Measurements from ENCODE around the gene FXYD1.
A peak's percentile ranks its signal among the peaks of the same experiment; 100 is the strongest.
"Not testable (repeated sequence)": the region's sequence is repeated elsewhere in the genome, so short reads cannot be mapped to it uniquely, and the experiment has no call there.

FXYD1 gene

DNA sequence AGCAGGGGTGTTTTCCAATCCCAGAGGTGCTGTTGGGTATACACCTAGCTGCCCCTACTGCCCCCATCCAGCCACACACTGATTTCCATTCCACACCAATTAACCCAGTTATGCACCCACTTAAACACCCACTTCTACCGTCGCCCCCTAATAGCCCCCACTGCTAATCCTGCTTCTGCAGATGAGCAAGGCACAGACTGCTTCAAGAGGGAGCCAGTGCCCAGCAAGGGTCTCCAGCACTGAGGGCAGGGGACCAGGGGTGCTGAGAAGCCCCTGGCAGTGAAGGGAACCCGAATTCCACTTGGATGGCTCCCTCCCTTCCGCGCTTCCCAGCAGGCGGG, 5.6 kb downstream of the FXYD1 start:
- DNase-seq: no peak

GRCh38 chr19:35144600-35145436, 6.2 kb downstream of the FXYD1 start:
- DNase-seq: no peak

- no peak for DNase-seq
Observed at GRCh38 chr19:35146746-35147459, 8.3 kb downstream of the FXYD1 start.

DNA sequence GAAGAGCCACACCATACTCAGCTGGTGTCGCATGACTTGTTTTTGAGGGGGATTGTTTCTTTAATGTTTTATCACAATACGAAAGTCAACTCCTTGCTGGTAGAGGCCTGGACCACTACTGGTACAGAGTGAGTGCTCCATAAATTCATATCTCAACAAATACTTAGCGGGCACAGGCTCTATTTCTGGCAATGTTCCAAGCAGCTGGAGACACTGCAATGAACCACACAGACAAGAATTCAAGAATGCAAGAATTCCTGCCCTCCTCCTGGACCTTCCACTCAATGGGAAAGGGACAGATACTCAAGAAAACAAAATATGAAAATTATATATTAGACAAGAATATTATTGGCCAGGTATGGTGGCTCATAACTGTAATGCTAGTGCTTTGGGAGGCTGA, 10.8 kb downstream of the FXYD1 start:
- DNase-seq: no peak

DNA sequence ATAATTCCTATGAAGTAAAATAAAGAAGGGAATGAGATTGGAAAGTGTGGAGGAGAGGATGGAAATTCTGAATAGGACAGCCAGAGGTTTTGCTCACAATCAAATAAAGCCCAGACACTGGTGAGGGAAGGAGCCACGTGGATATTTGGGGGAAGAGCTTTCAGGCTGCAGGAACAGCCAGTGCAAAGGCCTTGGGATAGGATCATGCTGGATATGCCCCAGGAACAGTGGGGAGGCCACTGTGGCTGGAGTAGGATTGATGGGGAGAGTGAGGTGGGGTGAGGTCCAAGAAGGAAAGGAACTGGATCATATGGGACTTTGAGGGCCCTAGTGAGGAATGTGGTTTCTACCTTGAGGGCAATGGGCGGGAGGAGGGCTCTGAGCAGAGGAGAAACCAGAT, 11.8 kb downstream of the FXYD1 start:
- DNase-seq: no peak

GRCh38 chr19:35151273-35152065, 12.8 kb downstream of the FXYD1 start:
- no peak for DNase-seq

DNA sequence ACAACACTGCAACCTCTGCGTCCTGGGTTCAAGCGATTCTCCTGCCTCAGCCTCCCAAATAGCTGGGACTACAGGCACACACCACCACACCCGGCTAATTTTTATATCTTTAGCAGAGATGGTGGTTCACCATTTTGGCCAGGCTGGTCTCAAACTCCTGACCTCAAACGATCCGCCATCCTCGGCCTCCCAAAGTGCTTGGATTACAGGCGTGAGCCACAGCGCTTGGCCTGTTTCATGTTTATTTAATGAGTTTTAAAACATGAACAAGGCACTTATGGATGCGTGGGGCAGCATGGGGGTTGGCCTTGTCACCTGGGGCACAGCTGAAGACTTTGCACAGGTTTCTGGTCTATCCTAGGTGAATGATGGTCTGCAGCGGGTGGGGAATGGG, 14.5 kb downstream of the FXYD1 start:
- not testable (repeated sequence) for DNase-seq

DNA sequence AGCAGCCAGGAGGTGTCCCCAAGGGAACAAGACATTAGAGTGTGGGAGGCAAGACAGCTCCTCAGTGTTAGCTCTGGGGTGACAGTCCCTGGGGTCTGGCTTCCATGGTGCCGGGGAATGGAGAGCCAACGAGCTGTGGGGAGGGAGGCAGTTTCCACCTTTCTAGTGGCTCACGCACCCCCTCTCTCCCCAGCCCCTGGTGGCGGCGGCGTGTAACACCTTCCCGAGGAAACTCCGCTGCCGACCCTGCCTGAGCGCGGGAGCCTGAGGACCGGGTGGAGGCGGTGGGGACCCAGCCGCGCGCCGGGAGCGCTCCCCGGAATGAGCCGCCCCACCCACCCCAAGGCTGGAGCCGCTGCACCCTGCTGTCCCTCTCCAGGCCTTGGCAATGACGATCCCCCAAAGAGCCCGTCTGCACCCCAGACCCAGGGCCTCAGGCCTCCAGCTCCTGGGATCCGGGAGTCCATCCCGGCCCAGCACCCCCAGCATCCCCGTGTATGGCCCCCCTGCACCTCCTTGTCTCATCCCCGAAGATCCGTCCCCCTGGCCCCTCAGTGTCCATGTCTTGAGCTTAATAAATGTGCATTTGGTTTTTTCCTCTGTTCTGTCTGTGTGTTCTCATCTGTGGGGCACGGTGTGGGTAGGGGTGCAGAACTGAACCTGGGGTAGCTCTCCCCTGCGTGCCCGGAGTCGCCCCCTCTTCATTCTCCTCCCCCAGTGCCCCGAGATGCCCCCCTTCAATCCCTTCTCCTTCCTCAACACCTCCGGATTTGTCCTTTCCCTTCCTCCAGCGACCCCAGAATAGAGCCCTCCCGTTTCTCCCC, 15.3 kb downstream of the FXYD1 start:
- peak; percentile 63 for DNase-seq

- peak; percentile 81 for DNase-seq
Observed at GRCh38 chr19:35154525-35155406, 16.1 kb downstream of the FXYD1 start, which contains the start of gene FXYD5. FXYD5 (plus strand) TSS chr19:35154735; CDS start chr19:35155551, 816 bp downstream.

- no peak for DNase-seq
Observed at GRCh38 chr19:35155441-35155840, 16.8 kb downstream of the FXYD1 start.

- DNase-seq: no peak
Observed at GRCh38 chr19:35155981-35156672, 17.5 kb downstream of the FXYD1 start.

GRCh38 chr19:35156673-35157014, 18.0 kb downstream of the FXYD1 start:
- no peak for DNase-seq

GRCh38 chr19:35157431-35157830, 18.8 kb downstream of the FXYD1 start:
- no peak for DNase-seq

GRCh38 chr19:35159606-35160005, 21.0 kb downstream of the FXYD1 start:
- no peak for DNase-seq

GRCh38 chr19:35160629-35161433, 22.2 kb downstream of the FXYD1 start:
- no peak for DNase-seq

DNA sequence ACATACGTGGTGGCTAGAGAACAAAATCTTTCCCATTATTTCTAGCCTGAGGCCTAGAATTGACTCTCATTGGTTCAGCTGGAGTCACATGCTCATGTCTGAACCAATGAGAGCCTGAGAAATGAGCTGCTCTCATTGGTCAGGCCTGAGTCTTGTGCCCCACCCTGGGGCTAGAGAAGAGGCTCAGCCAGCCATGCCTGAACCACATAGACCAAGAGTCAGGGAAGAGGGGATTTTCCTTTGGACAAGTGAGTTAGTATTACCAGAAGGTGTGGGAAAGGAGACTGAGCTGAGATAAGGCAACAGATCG, 22.8 kb downstream of the FXYD1 start:
- DNase-seq: no peak

DNA sequence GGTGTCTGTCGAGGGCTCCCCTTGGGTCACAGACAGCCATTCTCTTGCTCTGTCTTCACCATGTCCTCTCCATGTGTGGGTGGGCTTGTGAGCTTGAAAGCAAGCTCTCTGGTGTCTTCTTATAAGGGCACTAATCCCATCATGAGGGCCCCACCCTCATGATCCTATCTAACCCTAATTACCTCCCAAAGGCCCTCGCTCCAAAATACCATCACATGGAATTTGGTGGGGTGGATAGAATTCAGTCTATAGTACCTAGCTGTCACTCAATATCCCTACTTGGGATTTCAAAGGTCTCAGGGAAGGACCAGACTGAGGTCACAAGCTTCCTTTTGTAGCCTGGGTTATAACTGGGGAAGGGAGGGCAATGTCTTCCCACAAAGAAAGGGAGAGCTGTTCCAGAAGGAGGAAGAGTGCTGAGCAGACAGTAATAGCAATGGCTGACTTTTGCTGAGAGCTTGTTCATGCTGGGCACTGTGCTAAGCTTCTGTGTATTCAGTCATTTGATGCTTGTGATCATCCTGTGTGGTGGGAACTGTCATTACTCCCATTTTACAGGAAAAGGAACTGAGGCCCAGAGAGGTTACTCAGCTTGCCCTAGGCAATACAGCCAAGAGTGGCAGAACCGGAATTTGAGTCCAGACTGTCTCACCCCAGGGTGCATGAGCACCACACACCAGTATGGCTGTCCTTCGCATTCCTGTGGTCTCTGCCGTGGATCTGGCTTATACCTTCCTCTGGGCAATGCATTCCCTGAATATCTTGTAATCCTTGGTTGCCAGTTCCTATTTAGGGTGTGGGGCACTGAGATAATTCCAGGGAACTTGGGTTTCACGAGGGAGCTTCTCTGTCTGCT, 24.1 kb downstream of the FXYD1 start:
- no peak for DNase-seq

DNA sequence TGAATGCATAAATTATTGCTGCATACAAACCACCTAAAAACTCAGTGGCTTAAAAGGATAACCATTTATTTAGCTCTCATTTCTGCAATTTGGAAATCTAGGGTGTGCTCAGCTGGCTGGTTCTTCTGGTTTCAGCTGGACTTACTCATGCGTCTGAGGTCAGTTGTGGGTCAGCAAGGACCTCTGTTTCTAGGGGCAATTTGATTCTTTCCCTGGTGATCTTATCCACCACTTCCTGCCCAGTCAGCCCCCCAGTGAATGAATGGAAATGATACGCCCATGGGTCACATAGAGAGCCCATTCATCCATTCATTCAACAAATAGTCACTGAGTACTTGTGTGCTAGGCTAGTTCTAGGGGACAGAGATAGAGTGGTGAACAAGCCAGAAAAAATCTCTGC, 25.8 kb downstream of the FXYD1 start:
- no peak for DNase-seq

Data from activated T-cell treated with anti-CD3 and anti-CD28 coated beads for 4 hours (primary cell).